Transverse colon (tissue), 4 donors: ENCODE measurements around the gene POU4F1.

ENCODE experiments used
- CTCF ChIP-seq, 5 experiments: fragments of 200-600 bp in 3 of 5; fragments of 450-650 bp in 2 of 5; sonication (generic) in 3 of 5; IDR thresholded peaks; 1 replicate in 2 of 5; 2 replicates in 3 of 5; pipeline ENCODE4 v1.5.1; 2016 to 2017; ENCODE audit warnings: antibody characterized with exemption in 5 of 5, inconsistent platforms in 3 of 5, mild to moderate bottlenecking in 2 of 5, moderate library complexity in 1 of 5
- POLR2A ChIP-seq: fragments of 450-650 bp; IDR thresholded peaks from one replicate; pipeline ENCODE4 v1.6.1; 2016; ENCODE audit warnings: antibody characterized with exemption, mild to moderate bottlenecking, moderate library complexity
- POLR2AphosphoS5 ChIP-seq, 3 donors: sonication (generic); formaldehyde crosslinking; IDR thresholded peaks; one replicate each; pipeline ENCODE4 v1.6.1; 2016; ENCODE audit warnings: antibody characterized with exemption in 3 of 3

- TF ChIP-seq CTCF (IDR thresholded peaks at IDR 0.05) = no peak
- TF ChIP-seq POLR2A = no peak
- no peak for TF ChIP-seq POLR2AphosphoS5 (IDR thresholded peaks at IDR 0.05)
These were observed 3.4 kb upstream of the POU4F1 start for GRCh38 chr13:78606471-78607408.
